ENCODE data around the gene FER.

The FER gene

GRCh38 chr5:108941746-108942145 lies 194.0 kb downstream of the FER start:
- Histone ChIP-seq H3K4me1 (ENCODE audit: control insufficient read depth, low read length) (no peaks in the 10 kb centered on the region), H3K9me3 (ENCODE audit: control insufficient read depth, insufficient read depth, low read length) (no peaks in the 10 kb centered on the region), H3F3A (ENCODE audit: control insufficient read depth, insufficient read depth) (no peaks in the 10 kb centered on the region)

GRCh38 chr5:108942701-108943100 lies 195.0 kb downstream of the FER start:
- Histone ChIP-seq H3K4me3 (ENCODE audit: low read length) (no peak overlapping the region), H3K36me3 (ENCODE audit: control insufficient read depth, low read length) (no peaks in the 10 kb centered on the region), H3F3A (ENCODE audit: control insufficient read depth, insufficient read depth) (no peaks in the 10 kb centered on the region), H3K27me3 (ENCODE audit: control insufficient read depth, low read length) (no peaks in the 10 kb centered on the region), H3K79me2 (ENCODE audit: control insufficient read depth, low read length) (no peaks in the 10 kb centered on the region), H3K4me1 (ENCODE audit: control insufficient read depth, low read length) (no peaks in the 10 kb centered on the region), H3K9me2 (replicated peaks; ENCODE audit: control insufficient read depth, low read length) (no peaks in the 10 kb centered on the region), H3K27ac (ENCODE audit: low read depth, low read length) (no peak overlapping the region), H3K4me2 (ENCODE audit: low read length) (no peak overlapping the region), H4K20me1 (ENCODE audit: control insufficient read depth, insufficient read depth, low read depth, low read length) (no peaks in the 10 kb centered on the region), H3K9me3 (ENCODE audit: control insufficient read depth, insufficient read depth, low read length) (no peaks in the 10 kb centered on the region)
- TF ChIP-seq CTCF (IDR thresholded peaks at IDR 0.05; ENCODE audit: low read depth, low read length, poor library complexity, severe bottlenecking) = no peak
- no peak for TF ChIP-seq EZH2phosphoT487 (IDR thresholded peaks at IDR 0.05; ENCODE audit: borderline replicate concordance, low read length)

More at GRCh38 chr5:108941746-108942145, 194.0 kb downstream of the FER start:
- no peak overlapping the region for H3K27ac ChIP-seq (ENCODE audit: low read depth, low read length)
- TF ChIP-seq EZH2phosphoT487 (IDR thresholded peaks at IDR 0.05; ENCODE audit: borderline replicate concordance, low read length) = no peak
- no peak for TF ChIP-seq CTCF (IDR thresholded peaks at IDR 0.05; ENCODE audit: low read depth, low read length, poor library complexity, severe bottlenecking)
- H3K36me3 ChIP-seq (ENCODE audit: control insufficient read depth, low read length) = no peaks in the 10 kb centered on the region
- H3K79me2 ChIP-seq (ENCODE audit: control insufficient read depth, low read length) = no peaks in the 10 kb centered on the region
- H3K4me2 ChIP-seq (ENCODE audit: low read length) = no peak overlapping the region
- H3K9me2 ChIP-seq (replicated peaks; ENCODE audit: control insufficient read depth, low read length) = no peaks in the 10 kb centered on the region
- H3K27me3 ChIP-seq (ENCODE audit: control insufficient read depth, low read length) = no peaks in the 10 kb centered on the region
- H3K4me3 ChIP-seq (ENCODE audit: low read length) = no peak overlapping the region
- no peaks in the 10 kb centered on the region for H4K20me1 ChIP-seq (ENCODE audit: control insufficient read depth, insufficient read depth, low read depth, low read length)

GRCh38 chr5:108945094-108945493 lies 197.4 kb downstream of the FER start:
- Histone ChIP-seq H3K27me3 (ENCODE audit: control insufficient read depth, low read length) (no peaks in the 10 kb centered on the region), H3F3A (ENCODE audit: control insufficient read depth, insufficient read depth) (no peaks in the 10 kb centered on the region), H3K4me1 (ENCODE audit: control insufficient read depth, low read length) (no peaks in the 10 kb centered on the region), H3K27ac (ENCODE audit: low read depth, low read length) (no peak overlapping the region), H3K36me3 (ENCODE audit: control insufficient read depth, low read length) (no peaks in the 10 kb centered on the region), H3K9me2 (replicated peaks; ENCODE audit: control insufficient read depth, low read length) (no peaks in the 10 kb centered on the region), H4K20me1 (ENCODE audit: control insufficient read depth, insufficient read depth, low read depth, low read length) (no peaks in the 10 kb centered on the region), H3K4me2 (ENCODE audit: low read length) (no peak overlapping the region), H3K4me3 (ENCODE audit: low read length) (no peak overlapping the region), H3K79me2 (ENCODE audit: control insufficient read depth, low read length) (no peaks in the 10 kb centered on the region), H3K9me3 (ENCODE audit: control insufficient read depth, insufficient read depth, low read length) (no peaks in the 10 kb centered on the region)
- no peak for TF ChIP-seq CTCF (IDR thresholded peaks at IDR 0.05; ENCODE audit: low read depth, low read length, poor library complexity, severe bottlenecking)
- no peak for TF ChIP-seq EZH2phosphoT487 (IDR thresholded peaks at IDR 0.05; ENCODE audit: borderline replicate concordance, low read length)

- no peak overlapping the region for H3K4me3 ChIP-seq (ENCODE audit: low read length)
- TF ChIP-seq CTCF (IDR thresholded peaks at IDR 0.05; ENCODE audit: low read depth, low read length, poor library complexity, severe bottlenecking) = no peak
- H4K20me1 ChIP-seq (ENCODE audit: control insufficient read depth, insufficient read depth, low read depth, low read length) = no peaks in the 10 kb centered on the region
- no peaks in the 10 kb centered on the region for H3K4me1 ChIP-seq (ENCODE audit: control insufficient read depth, low read length)
- no peak overlapping the region for H3K4me2 ChIP-seq (ENCODE audit: low read length)
- no peaks in the 10 kb centered on the region for H3K9me2 ChIP-seq (replicated peaks; ENCODE audit: control insufficient read depth, low read length)
- no peaks in the 10 kb centered on the region for H3K9me3 ChIP-seq (ENCODE audit: control insufficient read depth, insufficient read depth, low read length)
- no peaks in the 10 kb centered on the region for H3F3A ChIP-seq (ENCODE audit: control insufficient read depth, insufficient read depth)
- H3K36me3 ChIP-seq (ENCODE audit: control insufficient read depth, low read length) = no peaks in the 10 kb centered on the region
- no peaks in the 10 kb centered on the region for H3K27me3 ChIP-seq (ENCODE audit: control insufficient read depth, low read length)
- H3K27ac ChIP-seq (ENCODE audit: low read depth, low read length) = no peak overlapping the region
- H3K79me2 ChIP-seq (ENCODE audit: control insufficient read depth, low read length) = no peaks in the 10 kb centered on the region
These were observed 198.3 kb downstream of the FER start for GRCh38 chr5:108946008-108946407.
